ENCODE data around the gene DRG1. TPM values are rescaled to one million over a fixed set of nuclear protein-coding genes. Genes with fewer than 3 reads are reported as not detected.
"Not testable (repeated sequence)": the region's sequence is repeated elsewhere in the genome, so short reads cannot be mapped to it uniquely, and the experiment has no call there.

DRG1 gene
- total and polyA plus RNA-seq, 4 donors, result 39.6 to 47.1 (median 41.9) TPM

DNA sequence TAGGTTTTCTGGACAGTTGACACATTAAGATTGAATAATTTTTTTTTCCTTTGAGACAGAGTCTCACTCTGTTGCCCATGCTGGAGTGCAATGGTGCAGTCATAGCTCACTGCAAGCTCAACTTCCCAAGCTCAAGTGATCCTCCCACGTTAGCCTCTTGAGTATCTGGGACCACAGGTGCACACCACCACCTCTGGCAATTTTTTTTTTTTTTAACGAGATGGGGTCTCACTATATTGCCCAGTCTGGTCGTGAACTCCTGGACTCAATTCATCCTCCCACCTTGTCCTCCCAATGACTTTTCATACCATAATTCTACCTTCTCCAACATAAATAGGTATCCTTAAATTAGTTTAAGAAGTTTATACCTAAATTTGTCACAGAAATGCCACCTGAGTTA is 81.7 kb downstream of the DRG1 start:
- H3K4me3 ChIP-seq, result no peak overlapping the region
- H3K9me3 ChIP-seq (ENCODE audit: control insufficient read depth in 4 of 4, insufficient read depth in 3 of 4, low read length in 3 of 4), result no peaks in the 10 kb centered on the region
- H3K4me1 ChIP-seq (ENCODE audit: control insufficient read depth in 5 of 5, insufficient read depth in 5 of 5, low read length in 5 of 5), result peaks cover 0 to 4% (median 0%) of the 10 kb centered on the region in 5 donors
- no peak overlapping the region for H3K9ac ChIP-seq (ENCODE audit: insufficient read depth in 1 of 2, low read length in 2 of 2)
- H3K27ac ChIP-seq (ENCODE audit: low read depth in 1 of 2, low read length in 1 of 2), result no peak overlapping the region
- no peak for DNase-seq
- TF ChIP-seq, protein P1, sequence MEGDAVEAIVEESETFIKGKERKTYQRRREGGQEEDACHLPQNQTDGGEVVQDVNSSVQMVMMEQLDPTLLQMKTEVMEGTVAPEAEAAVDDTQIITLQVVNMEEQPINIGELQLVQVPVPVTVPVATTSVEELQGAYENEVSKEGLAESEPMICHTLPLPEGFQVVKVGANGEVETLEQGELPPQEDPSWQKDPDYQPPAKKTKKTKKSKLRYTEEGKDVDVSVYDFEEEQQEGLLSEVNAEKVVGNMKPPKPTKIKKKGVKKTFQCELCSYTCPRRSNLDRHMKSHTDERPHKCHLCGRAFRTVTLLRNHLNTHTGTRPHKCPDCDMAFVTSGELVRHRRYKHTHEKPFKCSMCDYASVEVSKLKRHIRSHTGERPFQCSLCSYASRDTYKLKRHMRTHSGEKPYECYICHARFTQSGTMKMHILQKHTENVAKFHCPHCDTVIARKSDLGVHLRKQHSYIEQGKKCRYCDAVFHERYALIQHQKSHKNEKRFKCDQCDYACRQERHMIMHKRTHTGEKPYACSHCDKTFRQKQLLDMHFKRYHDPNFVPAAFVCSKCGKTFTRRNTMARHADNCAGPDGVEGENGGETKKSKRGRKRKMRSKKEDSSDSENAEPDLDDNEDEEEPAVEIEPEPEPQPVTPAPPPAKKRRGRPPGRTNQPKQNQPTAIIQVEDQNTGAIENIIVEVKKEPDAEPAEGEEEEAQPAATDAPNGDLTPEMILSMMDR (IDR thresholded peaks at IDR 0.05; ENCODE audit: control extremely low read depth, extremely low read depth), result no peak
- peaks cover 9 to 28% (median 21%) of the 10 kb centered on the region in 4 donors for H3K36me3 ChIP-seq (ENCODE audit: control insufficient read depth in 4 of 4, insufficient read depth in 4 of 4, low read length in 4 of 4)
- no peaks in the 10 kb centered on the region for H3K27me3 ChIP-seq (ENCODE audit: control insufficient read depth in 3 of 3, insufficient read depth in 3 of 3, low read length in 2 of 3)
- no peak for ATAC-seq (ENCODE audit: insufficient read depth, low FRiP score)
- 94 to 95% methylated on average over 3 of the region's 3 CpGs for WGBS, 2 donors

GRCh38 chr22:31482470-31482869 is 83.1 kb downstream of the DRG1 start:
- not testable (repeated sequence) for H3K27ac ChIP-seq (ENCODE audit: low read depth in 1 of 2, low read length in 1 of 2); ATAC-seq (ENCODE audit: insufficient read depth, low FRiP score)

More at GRCh38 chr22:31482470-31482869, 83.1 kb downstream of the DRG1 start:
- WGBS, 2 donors, result 81 to 86% methylated on average over 8 of the region's 8 CpGs
- not testable (repeated sequence) for H3K27me3 ChIP-seq (ENCODE audit: control insufficient read depth in 3 of 3, insufficient read depth in 3 of 3, low read length in 2 of 3); H3K4me3 ChIP-seq; H3K9ac ChIP-seq (ENCODE audit: insufficient read depth in 1 of 2, low read length in 2 of 2); H3K4me1 ChIP-seq (ENCODE audit: control insufficient read depth in 5 of 5, insufficient read depth in 5 of 5, low read length in 5 of 5); H3K9me3 ChIP-seq (ENCODE audit: control insufficient read depth in 4 of 4, insufficient read depth in 3 of 4, low read length in 3 of 4); DNase-seq
- H3K36me3 ChIP-seq (ENCODE audit: control insufficient read depth in 4 of 4, insufficient read depth in 4 of 4, low read length in 4 of 4), result peaks cover 14 to 34% (median 22%) of the 10 kb centered on the region in 4 donors

Small RNA genes within 50 kb of the gene (small RNA-seq; reads per million reads assigned to genes)
- gene RNU6-28P (ENCODE audit: low replicate concordance) (not detected), gene RNU6-338P (ENCODE audit: low replicate concordance) (not detected)

Other genes starting within 250 kb of the DRG1 start
- gene RNF185, start 239.4 kb upstream of the DRG1 start, total RNA-seq, result 10 to 100 TPM; 28.2 to 34.1 TPM
- 10 to 100 TPM; 16.9 to 28.9 TPM for gene RNF185, start 239.4 kb upstream of the DRG1 start, polyA plus RNA-seq
- gene LIMK2, start 187.3 kb upstream of the DRG1 start, total RNA-seq, result 10 to 100 TPM; 80.0 to 82.8 TPM
- 100 to 1,000 TPM in 1 of 2 donors, 10 to 100 TPM in 1; 27.3 to 113 TPM for gene LIMK2, start 187.3 kb upstream of the DRG1 start, polyA plus RNA-seq
- 10 to 100 TPM; 25.4 to 47.1 TPM for gene PIK3IP1, start 107.1 kb upstream of the DRG1 start, total RNA-seq
- gene PIK3IP1, start 107.1 kb upstream of the DRG1 start, polyA plus RNA-seq, result 10 to 100 TPM; 11.5 to 34.0 TPM
- gene PATZ1, start 53.3 kb upstream of the DRG1 start, total RNA-seq, result 10 to 100 TPM; 35.0 to 35.4 TPM
- gene PATZ1, start 53.3 kb upstream of the DRG1 start, polyA plus RNA-seq, result 10 to 100 TPM; 12.6 to 24.2 TPM
- 10 to 100 TPM; 14.3 to 25.5 TPM for gene EIF4ENIF1, start 90.2 kb downstream of the DRG1 start, total RNA-seq
- 10 to 100 TPM in 1 of 2 donors, 1 to 10 TPM in 1; 9.3 to 12.9 TPM for gene EIF4ENIF1, start 90.2 kb downstream of the DRG1 start, polyA plus RNA-seq
- 10 to 100 TPM; 34.2 to 46.0 TPM for gene SFI1, start 96.9 kb downstream of the DRG1 start, total RNA-seq
- gene SFI1, start 96.9 kb downstream of the DRG1 start, polyA plus RNA-seq, result 10 to 100 TPM; 14.0 to 31.2 TPM

Measured in lung (tissue), 13 donors.